IMR-90 (cell line): ENCODE data around the gene BTN3A1. TPM values are rescaled to one million over a fixed set of nuclear protein-coding genes. Genes with fewer than 3 reads are reported as not detected.

Source experiments
- ATAC-seq: fragments of 200-7000 bp; cut with Tn5 transposase; 2 replicates; pipeline ENCODE4 v1.9.1; 2020; ENCODE audit warnings: low read depth, mild to moderate bottlenecking, moderate library complexity
- BruUV-seq: library from RNA; stranded (reverse); fragments of 400-500 nt; replicated peaks from 2 replicates; lab custom pipeline; 2021; lab: Mats Ljungman, UMichigan
- CTCF ChIA-PET: fragments of 300-600 bp; formaldehyde crosslinking; extraction: SDS; loops from one replicate; lab custom pipeline; 2021; ENCODE audit warnings: antibody characterized with exemption; lab: Yijun Ruan, JAX
- POLR2A ChIA-PET: fragments of 300-600 bp; sonication (Branson Sonifier 250); formaldehyde crosslinking; loops from one replicate; lab custom pipeline; 2022; ENCODE audit warnings: antibody characterized with exemption; ENCODE audit not compliant: unreplicated experiment; lab: Charles Lee
- DNase-seq: peaks from one replicate; pipeline ENCODE4 v3.0.0; 2013
- H2AFZ ChIP-seq: replicated peaks from 2 replicates; pipeline ENCODE3; 2013; ENCODE audit warnings: low read length, mild to moderate bottlenecking; ENCODE audit not compliant: poor library complexity
- H2AK5ac ChIP-seq: 2 replicates; pipeline ENCODE4 v1.6.1; 2013; ENCODE audit warnings: low read depth, low read length, inconsistent platforms
- H2AK9ac ChIP-seq: replicated peaks from 2 replicates; pipeline ENCODE3; 2013; ENCODE audit warnings: mild to moderate bottlenecking, low read depth, low read length, moderate library complexity; ENCODE audit not compliant: poor library complexity
- H2BK120ac ChIP-seq: 2 replicates; pipeline ENCODE4 v1.6.1; 2013; ENCODE audit warnings: low read depth, low read length, inconsistent platforms
- H2BK15ac ChIP-seq: 3 replicates; pipeline ENCODE4 v1.6.1; 2013; ENCODE audit warnings: low read depth, low read length, inconsistent platforms
- H2BK20ac ChIP-seq: 2 replicates; pipeline ENCODE4 v1.6.1; 2013; ENCODE audit warnings: low read depth, mild to moderate bottlenecking, inconsistent platforms, low read length, moderate library complexity
- H2BK5ac ChIP-seq: 2 replicates; pipeline ENCODE4 v1.6.1; 2013; ENCODE audit warnings: mild to moderate bottlenecking, low read depth, low read length, inconsistent platforms; ENCODE audit not compliant: poor library complexity, severe bottlenecking
- H3K14ac ChIP-seq: replicated peaks from 2 replicates; pipeline ENCODE4 v1.6.1; 2013; ENCODE audit warnings: low read depth, low read length, inconsistent platforms
- H3K18ac ChIP-seq: 2 replicates; pipeline ENCODE4 v1.6.1; 2013; ENCODE audit warnings: low read depth, low read length, control low read depth
- H3K23ac ChIP-seq: 2 replicates; pipeline ENCODE4 v1.6.1; 2013; ENCODE audit warnings: low read depth, low read length, inconsistent platforms
- H3K27ac ChIP-seq: 2 replicates; pipeline ENCODE4 v1.5.1; 2013; ENCODE audit warnings: mild to moderate bottlenecking, control low read depth, low read length; ENCODE audit not compliant: insufficient read depth
- H3K27me3 ChIP-seq: 2 replicates; pipeline ENCODE4 v1.6.1; 2013; ENCODE audit warnings: low read length; ENCODE audit not compliant: control insufficient read depth, insufficient read depth
- H3K36me3 ChIP-seq: 2 replicates; pipeline ENCODE4 v1.6.1; 2013; ENCODE audit warnings: low read length, mixed read lengths; ENCODE audit not compliant: control insufficient read depth, insufficient read depth
- H3K4ac ChIP-seq: 2 replicates; pipeline ENCODE4 v1.6.1; 2013; ENCODE audit warnings: low read depth, low read length, inconsistent platforms
- H3K4me1 ChIP-seq: 2 replicates; pipeline ENCODE4 v1.6.1; 2013; ENCODE audit warnings: low read length, mixed read lengths; ENCODE audit not compliant: control insufficient read depth, insufficient read depth
- H3K4me2 ChIP-seq: 2 replicates; pipeline ENCODE4 v1.6.1; 2013; ENCODE audit warnings: low read depth, mild to moderate bottlenecking, control low read depth, low read length, moderate library complexity
- H3K4me3 ChIP-seq: 2 replicates; pipeline ENCODE4 v1.5.1; 2013; ENCODE audit warnings: low read depth, mild to moderate bottlenecking, control low read depth, low read length, moderate library complexity; ENCODE audit not compliant: insufficient read depth
- H3K56ac ChIP-seq: 2 replicates; pipeline ENCODE4 v1.6.1; 2013; ENCODE audit warnings: low read length, inconsistent platforms; ENCODE audit not compliant: insufficient read depth; ENCODE audit errors: extremely low read depth
- H3K79me1 ChIP-seq, 2 experiments: 2 replicates each; pipeline ENCODE4 v1.6.1; 2013; ENCODE audit warnings: low read length in 2 of 2, inconsistent platforms in 1 of 2, low read depth in 1 of 2
- H3K9ac ChIP-seq: 2 replicates; pipeline ENCODE4 v1.6.1; 2013; ENCODE audit warnings: low read depth, low read length, control low read depth
- H3K9me1 ChIP-seq: 2 replicates; pipeline ENCODE4 v1.6.1; 2013; ENCODE audit warnings: low read length, inconsistent platforms; ENCODE audit not compliant: insufficient read depth
- H3K9me3 ChIP-seq: 2 replicates; pipeline ENCODE4 v1.6.1; 2013; ENCODE audit warnings: low read length; ENCODE audit not compliant: control insufficient read depth, insufficient read depth
- H4K20me1 ChIP-seq: 2 replicates; pipeline ENCODE4 v1.6.1; 2013; ENCODE audit warnings: low read length, inconsistent platforms; ENCODE audit not compliant: insufficient read depth
- H4K5ac ChIP-seq: 2 replicates; pipeline ENCODE4 v1.6.1; 2013; ENCODE audit warnings: mild to moderate bottlenecking, low read depth, low read length, control low read depth
- H4K8ac ChIP-seq, 2 experiments: 2 replicates each; pipeline ENCODE4 v1.6.1; 2013; ENCODE audit warnings: low read depth in 2 of 2, low read length in 2 of 2, control low read depth in 1 of 2, inconsistent platforms in 1 of 2
- H4K91ac ChIP-seq: 2 replicates; pipeline ENCODE4 v1.6.1; 2013; ENCODE audit warnings: low read depth, low read length, inconsistent platforms; ENCODE audit not compliant: insufficient read depth
- CEBPB ChIP-seq: IDR thresholded peaks from 2 replicates; pipeline ENCODE4 v1.6.1; 2012; ENCODE audit warnings: low read depth, low read length, improper control_type of control experiment
- CHD1 ChIP-seq: IDR thresholded peaks from 2 replicates; pipeline ENCODE4 v1.6.1; 2012; ENCODE audit warnings: low read depth, low read length, improper control_type of control experiment
- ELK1 ChIP-seq: fragments of 150-350 bp; IDR thresholded peaks from 2 replicates; pipeline ENCODE4 v1.6.1; 2016; ENCODE audit warnings: low read depth, mild to moderate bottlenecking, low read length, moderate library complexity, borderline replicate concordance
- MAFK ChIP-seq: IDR thresholded peaks from 2 replicates; pipeline ENCODE4 v1.6.1; 2012; ENCODE audit warnings: low read depth, low read length, improper control_type of control experiment
- MAZ ChIP-seq: IDR thresholded peaks from 2 replicates; pipeline ENCODE4 v1.6.1; 2012; ENCODE audit warnings: low read depth, mild to moderate bottlenecking, low read length, improper control_type of control experiment, moderate library complexity, borderline replicate concordance
- MXI1 ChIP-seq: IDR thresholded peaks from 2 replicates; pipeline ENCODE4 v1.6.1; 2012; ENCODE audit warnings: low read depth, mild to moderate bottlenecking, low read length, moderate library complexity, borderline replicate concordance
- NFE2L2 ChIP-seq: fragments of 150-350 bp; IDR thresholded peaks from 2 replicates; pipeline ENCODE4 v1.6.1; 2016; ENCODE audit warnings: low read depth, mild to moderate bottlenecking, low read length
- POLR2A ChIP-seq: IDR thresholded peaks from 2 replicates; pipeline ENCODE4 v1.6.1; 2012; ENCODE audit warnings: mild to moderate bottlenecking, low read depth, low read length
- RAD21 ChIP-seq: IDR thresholded peaks from 2 replicates; pipeline ENCODE4 v1.6.1; 2012; ENCODE audit warnings: low read length, improper control_type of control experiment
- RCOR1 ChIP-seq: IDR thresholded peaks from 2 replicates; pipeline ENCODE4 v1.6.1; 2012; ENCODE audit warnings: mild to moderate bottlenecking, low read length, improper control_type of control experiment; ENCODE audit not compliant: insufficient replicate concordance
- RFX5 ChIP-seq: IDR thresholded peaks from 2 replicates; pipeline ENCODE4 v1.8.0; 2012; ENCODE audit warnings: low read depth, mild to moderate bottlenecking, low read length, moderate library complexity
- SMC3 ChIP-seq: fragments of 150-350 bp; IDR thresholded peaks from 2 replicates; pipeline ENCODE4 v1.6.1; 2016; ENCODE audit warnings: low read depth, mild to moderate bottlenecking, antibody characterized with exemption, low read length, moderate library complexity
- USF2 ChIP-seq: fragments of 150-350 bp; IDR thresholded peaks from 2 replicates; pipeline ENCODE4 v1.6.1; 2017; ENCODE audit warnings: mild to moderate bottlenecking, antibody characterized with exemption, low read length, low read depth
- WGBS, 2 experiments: methylation state at CpG; one replicate each; pipeline versions ENCODE4 v1.1.5 to v1.1.7; 2013; ENCODE audit warnings: missing lambda C conversion rate in 2 of 2; ENCODE audit not compliant: insufficient read length in 1 of 2; ENCODE audit errors: extremely low coverage in 2 of 2; 5-methylcytosine and 5-hydroxymethylcytosine counted together
- dilution Hi-C: fragments of 300-500 bp; cut with HindIII; formaldehyde crosslinking; loops from one replicate; pipeline ENCODE4 v1.14.3; 2018; ENCODE audit warnings: low sequenced_read_pairs; ENCODE audit not compliant: unreplicated experiment
- in situ Hi-C: fragments of 300-500 bp; cut with MboI; formaldehyde crosslinking; loops from 3 replicates; pipeline ENCODE4 v1.14.3; 2019; ENCODE audit warnings: low sequenced_read_pairs, inconsistent platforms, mixed read lengths
- intact Hi-C: fragments of 100-400 bp; cut with micrococcal nuclease; formaldehyde crosslinking; loops from 2 replicates; pipeline ENCODE4 v1.10.0; 2022
- polyA plus RNA-seq, 3 experiments: library from polyadenylated mRNA; depleted of rRNA; stranded (reverse); fragments of >200 nt; gene quantifications; 2 replicates each; pipeline ENCODE4 v1.2.3, GENCODE V29; 2012; ENCODE audit warnings: low replicate concordance in 1 of 3
- total RNA-seq: library from RNA; depleted of rRNA; stranded (reverse); fragments of >200 nt; gene quantifications from 2 replicates; pipeline ENCODE4 v1.2.3, GENCODE V29; 2012

The BTN3A1 gene
- total and polyA plus RNA-seq, 2 of the 4 experiments (the other 2 are of a cell fraction) = 14.4 to 16.5 TPM

GRCh38 chr6:26440977-26441358 lies 38.9 kb downstream of the BTN3A1 start (continued):
- TF ChIP-seq SMC3 = no peak
- no peak for TF ChIP-seq CEBPB
- TF ChIP-seq POLR2A = no peak
- TF ChIP-seq RCOR1 = no peak
- TF ChIP-seq NFE2L2 = no peak
- TF ChIP-seq USF2 = no peak

- Histone ChIP-seq H3K9me3 (no peaks in the 10 kb centered on the region), H2AFZ (peak overlapping the region; percentile 46), H3K4me2 (peak overlapping the region; percentile 61), H3K14ac (no peak overlapping the region; the same call in 1 of the 2 replicates), H4K91ac (peak overlapping the region; percentile 47; the same call in 1 of the 2 replicates), H3K27ac (no peak overlapping the region), H2BK15ac (no peak overlapping the region), H3K9me1 (0 out of 2 replicates have a peak, but pooled peaks cover 2% of the 10 kb centered on the region), H3K4me3 (peak overlapping the region; percentile 3; the same call in 1 of the 2 replicates), H4K5ac (no peak overlapping the region), H3K18ac (no peak overlapping the region), H3K56ac (no peak overlapping the region), H3K4ac (no peak overlapping the region), H3K23ac (peak overlapping the region; percentile 64; the same call in 1 of the 2 replicates), H4K8ac (0 out of 4 replicates have a peak overlapping the region, but pooled peaks of 1 of the 2 experiments have one; percentile 13), H4K20me1 (no peaks in the 10 kb centered on the region), H2BK120ac (no peak overlapping the region), H3K27me3 (no peaks in the 10 kb centered on the region), H3K79me1 (peaks cover 0 to 3% of the 10 kb centered on the region in 2 experiments; a peak in 1 of 4 replicates), H2AK5ac (no peak overlapping the region), H2BK5ac (no peak overlapping the region), H3K36me3 (peaks cover 8% of the 10 kb centered on the region), H2AK9ac (no peak overlapping the region), H2BK20ac (peak overlapping the region; percentile 69), H3K9ac (peak overlapping the region; percentile 15; the same call in 1 of the 2 replicates), H3K4me1 (peaks cover 4% of the 10 kb centered on the region)
- in situ Hi-C loops = no loop called here
- BruUV-seq = no TSS peak
- TF ChIP-seq MAFK (no peak), RAD21 (no peak), CHD1 (no peak), RFX5 (no peak), POLR2A (no peak), MXI1 (no peak), ELK1 (no peak), MAZ (no peak)
- ChIA-PET CTCF (no interaction called here), POLR2A (no interaction called here)
- WGBS, 2 experiments = no CpG with 5 or more reads among the region's 5 CpGs
- DNase-seq (no peak), ATAC-seq (no peak)
- intact Hi-C loops = no loop called here
- dilution Hi-C loops = no loop called here
These were observed 39.9 kb downstream of the BTN3A1 start for GRCh38 chr6:26441977-26442376.
